ENCODE data around the gene PPP1R12C.

PPP1R12C gene

DNA sequence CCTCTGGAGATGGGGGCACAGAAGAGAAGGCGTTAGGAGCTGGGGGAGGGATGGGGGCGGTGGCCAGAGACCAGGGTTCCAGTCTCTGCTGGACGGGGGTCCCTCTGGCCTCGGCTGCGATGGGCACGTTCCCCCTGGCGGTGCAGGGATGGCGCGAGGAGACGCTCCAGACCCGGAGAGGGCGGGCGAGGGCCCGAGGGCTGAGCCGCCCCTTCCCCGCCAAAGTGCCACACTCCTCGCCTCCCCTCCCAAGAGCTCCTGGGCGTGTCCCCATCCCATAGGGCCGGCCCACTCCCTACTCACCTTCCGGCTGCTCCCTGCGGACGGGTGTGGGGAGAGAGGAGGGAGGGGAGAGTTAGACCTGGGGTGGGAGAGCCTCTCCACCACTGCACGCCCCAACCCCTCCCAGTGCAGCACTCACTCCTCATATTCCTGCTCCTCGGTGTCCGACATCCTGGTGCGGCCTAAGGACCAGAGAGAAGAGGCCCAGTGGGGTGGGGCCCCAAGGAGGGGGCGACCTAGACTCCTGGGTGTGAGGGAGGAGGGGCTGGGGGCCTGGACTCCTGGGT, 29.4 kb upstream of the PPP1R12C start:
- peak; percentile 88 for DNase-seq (ENCODE audit: low spot score)

DNA sequence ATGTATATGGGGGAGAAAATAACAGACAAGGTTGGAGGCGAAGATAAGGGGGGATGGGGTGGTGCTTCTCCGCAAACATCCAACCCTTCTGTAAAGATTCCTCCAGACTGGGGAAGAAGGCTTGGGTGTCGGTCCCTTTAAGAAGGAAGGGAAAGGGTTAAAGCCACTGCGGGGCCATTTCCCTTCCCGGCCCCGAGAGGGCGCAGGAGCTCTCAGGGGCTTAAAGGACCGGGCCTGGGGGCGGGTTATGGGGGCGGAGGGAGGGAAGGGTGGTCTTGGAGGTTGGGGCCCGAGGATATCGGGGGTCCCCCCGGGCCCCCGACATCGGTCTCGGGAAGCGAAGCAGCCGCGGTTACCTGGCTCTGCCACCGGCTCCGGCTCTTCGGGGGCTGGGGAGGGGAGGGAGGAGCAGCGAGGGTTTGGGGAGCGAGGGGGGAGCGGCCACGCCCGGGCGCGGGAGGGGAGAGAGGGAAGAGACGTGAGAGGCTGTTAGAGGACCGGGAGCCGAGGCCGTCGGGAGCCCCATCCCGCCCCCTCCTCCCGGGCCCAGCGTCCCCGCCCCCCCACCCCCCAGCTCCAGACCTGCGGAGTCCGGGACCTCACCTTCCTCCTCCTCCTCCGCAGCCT, 28.8 kb upstream of the PPP1R12C start:
- peak; percentile 79 for DNase-seq (ENCODE audit: low spot score)

- no peak for DNase-seq (ENCODE audit: low spot score)
Observed at GRCh38 chr19:55145232-55145631, 27.8 kb upstream of the PPP1R12C start.

- no peak for DNase-seq (ENCODE audit: low spot score)
Observed at GRCh38 chr19:55141696-55142095, 24.3 kb upstream of the PPP1R12C start.

DNA sequence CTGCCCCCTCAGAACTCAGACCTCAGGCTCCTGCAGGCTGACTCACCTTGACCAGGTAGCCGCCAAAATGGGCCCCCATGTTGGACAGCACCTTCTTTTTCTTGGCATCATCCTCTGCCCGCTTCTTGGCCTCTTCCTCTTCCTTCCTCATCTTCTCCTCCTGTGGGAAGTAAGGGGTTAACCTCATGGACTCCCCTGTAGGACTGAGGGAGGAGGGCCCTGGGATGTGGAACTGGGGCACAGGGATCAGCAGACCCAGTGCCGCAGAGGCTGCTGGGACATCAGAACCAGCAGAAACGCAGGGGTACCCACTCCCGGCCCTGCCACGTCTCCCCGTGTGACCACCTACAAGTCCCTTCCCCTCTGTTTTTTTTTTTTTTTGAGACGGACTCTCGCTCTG, 20.5 kb upstream of the PPP1R12C start:
- DNase-seq (ENCODE audit: low spot score), result no peak

- DNase-seq (ENCODE audit: low spot score), result no peak
Observed at GRCh38 chr19:55136399-55137102, 19.1 kb upstream of the PPP1R12C start.

DNA sequence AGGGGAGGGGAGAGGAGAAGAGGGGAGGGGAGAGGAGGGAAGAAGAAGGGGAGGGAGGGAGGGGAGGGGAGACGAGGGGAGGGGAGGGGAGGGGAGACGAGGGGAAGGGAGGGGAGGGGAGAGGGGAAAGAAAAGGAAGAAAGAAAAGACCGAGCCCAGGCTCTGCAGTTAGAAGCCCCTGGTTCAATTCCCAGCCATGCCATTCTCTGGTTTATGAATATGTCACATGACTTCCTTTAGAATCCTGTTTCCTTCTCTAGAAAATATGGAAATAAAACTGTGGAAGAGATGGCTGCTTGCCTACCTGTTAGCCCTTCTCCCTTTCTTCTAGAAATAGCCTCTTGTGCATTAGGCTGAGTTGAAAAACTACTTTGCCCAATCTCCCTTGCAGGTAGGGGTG, 17.3 kb upstream of the PPP1R12C start:
- DNase-seq (ENCODE audit: low spot score), result no peak

DNA sequence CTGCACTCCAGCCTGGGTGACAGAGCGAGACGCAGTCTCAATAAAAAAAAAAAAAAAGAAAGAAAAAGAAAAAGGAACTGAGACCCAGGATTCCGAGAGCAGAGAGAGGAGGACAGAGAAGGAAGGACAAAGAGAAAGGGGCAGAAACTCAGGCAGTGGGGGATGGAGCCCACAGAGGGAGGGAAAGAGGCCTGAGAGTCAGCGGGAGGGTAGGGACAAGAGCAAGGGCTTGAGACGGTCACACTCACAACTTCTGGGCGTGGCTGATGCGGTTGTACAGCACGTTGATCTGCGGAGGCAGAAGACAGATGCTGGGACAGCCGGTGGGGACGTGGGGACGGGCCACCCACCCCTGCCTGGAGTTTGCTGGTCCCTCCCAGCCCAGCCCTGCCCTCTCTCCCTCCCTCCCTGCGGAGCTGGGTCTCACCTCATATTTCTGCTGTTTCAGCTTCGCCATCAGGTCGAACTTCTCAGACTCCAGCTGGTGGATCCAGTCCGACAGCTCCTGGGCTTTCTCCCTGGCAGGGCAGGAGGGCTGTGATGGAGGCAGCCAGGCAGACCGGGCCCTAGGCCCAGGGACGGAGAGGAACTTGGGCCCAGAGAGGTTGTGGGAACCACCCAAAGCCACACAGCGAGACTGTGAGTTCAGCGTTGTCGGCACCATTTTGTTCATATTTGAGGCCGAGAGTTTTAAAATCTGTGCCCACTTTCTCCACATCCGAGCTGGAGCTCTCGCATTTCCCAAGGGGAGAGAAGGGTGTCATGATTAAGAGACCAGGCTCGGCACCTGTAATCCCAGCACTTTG, 16.4 kb upstream of the PPP1R12C start:
- DNase-seq (ENCODE audit: low spot score), result no peak

DNA sequence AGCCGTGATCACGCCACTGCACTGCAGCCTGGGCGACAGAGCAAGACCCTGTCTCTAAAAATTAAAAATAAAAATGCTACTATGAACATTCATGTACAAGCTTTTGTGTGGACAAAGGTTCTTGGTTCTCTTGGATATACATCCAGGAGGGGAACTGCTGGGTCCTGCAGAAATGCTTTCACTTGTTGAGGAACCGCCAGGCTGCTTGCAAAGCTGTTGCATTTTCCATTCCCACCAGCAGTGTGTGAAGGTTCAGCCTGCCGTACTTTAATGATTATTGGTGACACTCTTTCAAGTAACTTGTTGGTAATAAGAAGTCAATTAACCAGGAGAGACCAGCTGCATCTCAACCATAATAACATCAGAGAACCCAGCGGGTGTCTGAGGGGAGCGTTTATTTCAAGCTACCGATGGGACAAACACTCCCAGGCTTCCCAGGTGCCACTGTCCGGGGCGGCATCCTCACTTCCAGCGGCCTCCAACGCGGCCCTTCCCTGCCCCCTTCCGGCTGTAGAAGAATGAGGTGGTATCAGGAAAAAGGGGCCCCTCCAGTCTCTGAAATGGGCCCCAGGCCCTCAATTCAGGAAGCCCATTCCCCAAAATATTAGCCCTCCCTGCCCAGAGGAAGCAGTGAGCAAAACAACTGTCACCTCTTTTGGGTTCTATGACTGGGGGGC, 15.2 kb upstream of the PPP1R12C start:
- DNase-seq (ENCODE audit: low spot score), result no peak

- DNase-seq (ENCODE audit: low spot score), result no peak
Observed at GRCh38 chr19:55131421-55131820, 14.0 kb upstream of the PPP1R12C start.

- DNase-seq (ENCODE audit: low spot score), result no peak
Observed at GRCh38 chr19:55119053-55119452, 1.6 kb upstream of the PPP1R12C start.

DNA sequence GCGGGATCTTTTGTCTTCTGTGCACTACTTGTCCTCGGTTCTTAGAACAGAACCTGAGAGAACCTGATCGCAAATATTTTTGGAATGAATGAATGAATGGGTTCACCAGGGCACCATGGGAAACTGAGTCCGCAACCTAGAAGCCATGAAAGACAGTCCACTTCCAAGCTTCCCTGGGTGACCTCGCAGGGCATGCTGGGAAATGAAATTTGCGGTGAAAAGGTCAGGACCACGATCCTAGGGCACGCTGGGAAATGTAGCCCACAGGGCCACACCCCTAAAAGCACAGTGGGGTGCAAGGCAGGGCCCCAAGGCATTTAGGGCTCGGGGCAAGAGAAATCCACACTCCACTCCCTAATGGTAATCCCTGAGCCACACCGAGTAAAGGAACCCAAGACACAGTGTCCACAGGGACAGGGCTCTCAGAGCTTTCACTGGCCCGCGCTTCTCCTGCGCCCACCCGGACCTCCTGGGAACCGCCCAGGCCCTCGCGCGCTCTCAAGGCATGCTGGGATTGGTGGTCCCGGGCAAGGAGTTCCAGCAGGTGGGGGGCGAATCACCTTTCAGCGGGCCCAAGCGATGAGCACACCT, 1.1 kb upstream of the PPP1R12C start:
- DNase-seq (ENCODE audit: low spot score), result peak; percentile 79

- DNase-seq (ENCODE audit: low spot score), result peak; percentile 98
Observed at GRCh38 chr19:55117663-55118391, 390 bp upstream of the PPP1R12C start.

DNA sequence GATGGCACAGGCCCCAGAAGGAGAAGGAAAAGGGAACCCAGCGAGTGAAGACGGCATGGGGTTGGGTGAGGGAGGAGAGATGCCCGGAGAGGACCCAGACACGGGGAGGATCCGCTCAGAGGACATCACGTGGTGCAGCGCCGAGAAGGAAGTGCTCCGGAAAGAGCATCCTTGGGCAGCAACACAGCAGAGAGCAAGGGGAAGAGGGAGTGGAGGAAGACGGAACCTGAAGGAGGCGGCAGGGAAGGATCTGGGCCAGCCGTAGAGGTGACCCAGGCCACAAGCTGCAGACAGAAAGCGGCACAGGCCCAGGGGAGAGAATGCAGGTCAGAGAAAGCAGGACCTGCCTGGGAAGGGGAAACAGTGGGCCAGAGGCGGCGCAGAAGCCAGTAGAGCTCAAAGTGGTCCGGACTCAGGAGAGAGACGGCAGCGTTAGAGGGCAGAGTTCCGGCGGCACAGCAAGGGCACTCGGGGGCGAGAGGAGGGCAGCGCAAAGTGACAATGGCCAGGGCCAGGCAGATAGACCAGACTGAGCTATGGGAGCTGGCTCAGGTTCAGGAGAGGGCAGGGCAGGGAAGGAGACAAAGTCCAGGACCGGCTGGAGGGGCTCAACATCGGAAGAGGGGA, 1.1 kb downstream of the PPP1R12C start:
- DNase-seq (ENCODE audit: low spot score), result no peak

GRCh38 chr19:55115446-55116065, 1.9 kb downstream of the PPP1R12C start:
- no peak for DNase-seq (ENCODE audit: low spot score)

DNA sequence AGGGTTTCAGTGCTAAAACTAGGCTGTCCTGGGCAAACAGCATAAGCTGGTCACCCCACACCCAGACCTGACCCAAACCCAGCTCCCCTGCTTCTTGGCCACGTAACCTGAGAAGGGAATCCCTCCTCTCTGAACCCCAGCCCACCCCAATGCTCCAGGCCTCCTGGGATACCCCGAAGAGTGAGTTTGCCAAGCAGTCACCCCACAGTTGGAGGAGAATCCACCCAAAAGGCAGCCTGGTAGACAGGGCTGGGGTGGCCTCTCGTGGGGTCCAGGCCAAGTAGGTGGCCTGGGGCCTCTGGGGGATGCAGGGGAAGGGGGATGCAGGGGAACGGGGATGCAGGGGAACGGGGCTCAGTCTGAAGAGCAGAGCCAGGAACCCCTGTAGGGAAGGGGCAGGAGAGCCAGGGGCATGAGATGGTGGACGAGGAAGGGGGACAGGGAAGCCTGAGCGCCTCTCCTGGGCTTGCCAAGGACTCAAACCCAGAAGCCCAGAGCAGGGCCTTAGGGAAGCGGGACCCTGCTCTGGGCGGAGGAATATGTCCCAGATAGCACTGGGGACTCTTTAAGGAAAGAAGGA, 2.8 kb downstream of the PPP1R12C start:
- DNase-seq (ENCODE audit: low spot score), result no peak

DNA sequence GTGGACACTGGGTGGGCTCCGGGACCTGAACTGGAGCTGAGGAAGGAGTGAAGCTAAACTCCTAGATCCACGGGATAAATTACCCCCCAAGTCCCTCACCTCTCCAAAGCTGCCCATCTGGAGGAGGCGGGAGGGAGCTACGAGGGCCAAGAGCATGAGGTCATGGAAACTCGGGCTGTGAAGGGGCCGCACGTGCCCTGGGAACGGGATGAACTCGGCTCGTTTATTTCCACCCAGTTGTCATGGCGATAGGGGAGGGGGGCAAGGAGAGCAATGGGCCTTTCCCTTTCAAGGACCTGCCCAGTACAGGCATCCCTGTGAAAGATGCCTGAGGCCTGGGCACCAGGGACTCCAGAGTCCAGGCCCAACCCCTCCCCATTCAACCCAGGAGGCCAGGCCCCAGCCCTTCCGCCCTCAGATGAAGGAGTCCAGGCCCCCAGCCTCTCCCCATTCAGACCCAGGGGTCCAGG, 3.8 kb downstream of the PPP1R12C start:
- DNase-seq (ENCODE audit: low spot score), result peak; percentile 80

- DNase-seq (ENCODE audit: low spot score), result no peak
Observed at GRCh38 chr19:55112777-55113569, 4.5 kb downstream of the PPP1R12C start.

All from iPS-NIHi11 (cell line).